Spleen (tissue), 11 donors: Measurements from ENCODE around the gene MYO5A. TPM values are rescaled to one million over a fixed set of nuclear protein-coding genes. Genes with fewer than 3 reads are reported as not detected.

Source experiments
- DNase-seq: peaks from one replicate; pipeline ENCODE4 v3.0.0-alpha.2; 2020
- H3K27ac ChIP-seq, 8 donors: fragments of 200-600 bp; sonication (generic) in 7 of 8; 1 replicate in 4 of 8; 2 replicates in 4 of 8; pipeline versions ENCODE4 v1.5.0 to v1.8.0; 2016 to 2021; ENCODE audit warnings: inconsistent platforms in 4 of 8, mild to moderate bottlenecking in 4 of 8, moderate library complexity in 1 of 8
- H3K27me3 ChIP-seq, 7 donors: fragments of 200-600 bp; sonication (generic) in 6 of 7; replicated peaks in 1 of 7; 1 replicate in 4 of 7; 2 replicates in 3 of 7; pipeline versions ENCODE4 v1.5.0 to v1.8.0; 2016 to 2021; ENCODE audit warnings: inconsistent platforms in 3 of 7, mild to moderate bottlenecking in 1 of 7
- H3K36me3 ChIP-seq, 6 donors: fragments of 200-600 bp; sonication (generic) in 5 of 6; 1 replicate in 4 of 6; 2 replicates in 2 of 6; pipeline versions ENCODE4 v1.5.0 to v1.8.0; 2016 to 2021; ENCODE audit warnings: inconsistent platforms in 2 of 6
- H3K4me1 ChIP-seq, 6 donors: fragments of 200-600 bp; sonication (generic) in 5 of 6; 1 replicate in 3 of 6; 2 replicates in 3 of 6; pipeline versions ENCODE4 v1.5.0 to v1.8.0; 2016 to 2021; ENCODE audit warnings: inconsistent platforms in 3 of 6
- H3K4me3 ChIP-seq, 8 donors: fragments of 200-600 bp; sonication (generic) in 7 of 8; 1 replicate in 4 of 8; 2 replicates in 4 of 8; pipeline versions ENCODE4 v1.5.0 to v1.8.0; 2016 to 2021; ENCODE audit warnings: inconsistent platforms in 4 of 8, mild to moderate bottlenecking in 4 of 8, moderate library complexity in 2 of 8
- H3K9me3 ChIP-seq, 8 donors: fragments of 200-600 bp; sonication (generic) in 7 of 8; 1 replicate in 4 of 8; 2 replicates in 4 of 8; pipeline versions ENCODE4 v1.5.0 to v1.8.0; 2016 to 2021; ENCODE audit warnings: inconsistent platforms in 4 of 8
- POLR2A ChIP-seq, 3 donors: fragments of 450-650 bp; IDR thresholded peaks; one replicate each; pipeline ENCODE4 v1.5.1; 2017; ENCODE audit warnings: antibody characterized with exemption in 3 of 3, mild to moderate bottlenecking in 1 of 3
- POLR2AphosphoS5 ChIP-seq, 3 donors: sonication (generic); formaldehyde crosslinking; IDR thresholded peaks; one replicate each; pipeline ENCODE4 v1.5.1; 2017; ENCODE audit warnings: antibody characterized with exemption in 3 of 3
- WGBS, 5 donors: extraction: QIAGEN DNeasy Blood & Tissue Kit in 3 of 5; methylation state at CpG; one replicate each; pipeline versions ENCODE4 v1.1.5 to v1.1.7; 2013 to 2018; 5-methylcytosine and 5-hydroxymethylcytosine counted together
- intact Hi-C: fragments of 100-400 bp; cut with DNase I; formaldehyde crosslinking; loops from one replicate; pipeline ENCODE4 v1.15.0; 2023; ENCODE audit warnings: low total_unique reads
- microRNA-seq, 3 donors: library from miRNA; unstranded; fragments of <30 nt; microRNA quantifications; one replicate each; pipeline versions ENCODE4 to v1.1.0, GENCODE V29; 2019 to 2020
- polyA plus RNA-seq, 3 donors: library from polyadenylated mRNA; stranded (reverse); fragments of 200-250 nt; gene quantifications; one replicate each; pipeline ENCODE4 v1.2.1, GENCODE V29; 2013
- small RNA-seq, 4 donors: library from RNA; depleted of rRNA; stranded (forward); fragments of <200 nt; gene quantifications; one replicate each; pipeline ENCODE3, GENCODE V24; 2016
- total RNA-seq, 7 donors: library from RNA; depleted of rRNA in 3 of 7; stranded (reverse); fragments of >200 nt in 3 of 7; fragmentation: NEBNext Ultra II Directional in 4 of 7; extraction: Animal tissue kit (Norgen Biotek cat#: 25700) in 4 of 7; gene quantifications; one replicate each; pipeline versions ENCODE4 v1.1.0 to v1.2.1, GENCODE V29; 2016 to 2021
- TF ChIP-seq, protein P1 (sequence below), 11 experiments: fragments of 200-600 bp in 7 of 11; fragments of 450-650 bp in 4 of 11; sonication (generic) in 4 of 11; IDR thresholded peaks in 8 of 11; conservative IDR thresholded peaks in 3 of 11; 1 replicate in 7 of 11; 2 replicates in 4 of 11; pipeline versions ENCODE4 v1.4.0 to v1.8.0; 2016 to 2021; ENCODE audit warnings: antibody characterized with exemption in 11 of 11, inconsistent platforms in 4 of 11, mild to moderate bottlenecking in 1 of 11
- donor health status: healthy with polysubstance abuse.
- donor health status: DM: no; HTN: no; CAD: no; lungs with moderate emphysema.
- donor health status: DM: no; HTN: no; CAD: no.
- donor health status: Bipolar disorder and iron deficiency.
- donor health status: healthy.
- donor health status: DM: no; HTN: no; CAD: no.
- donor health status: DM: yes; HTN: yes; CAD: no.

MYO5A gene
- total and polyA plus RNA-seq, 10 donors: 4.7 to 48.3 (median 35.4) TPM

DNA sequence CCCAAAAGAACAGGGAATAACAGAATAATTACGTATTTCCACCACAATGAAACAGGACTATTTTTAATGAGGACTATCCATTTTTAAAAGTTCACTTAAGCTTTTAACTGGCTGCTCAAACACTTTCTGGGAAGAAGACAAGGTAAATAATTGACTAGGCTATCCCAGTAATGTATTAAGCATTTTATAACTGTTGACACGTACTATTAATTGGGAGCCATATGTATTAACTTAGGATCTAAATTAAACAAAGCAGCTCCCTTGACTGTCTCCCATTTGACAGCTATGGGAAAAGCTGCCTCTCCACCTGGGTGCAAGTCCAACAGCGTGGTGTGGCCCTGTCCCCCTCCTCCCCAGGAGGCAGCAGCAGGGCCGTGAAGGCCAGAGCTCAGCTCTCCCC lies 269.2 kb downstream of the MYO5A start:
- DNase-seq: no peak
- Histone ChIP-seq H3K4me1 (peaks cover 6 to 49% (median 31%) of the 10 kb centered on the region in 6 donors), H3K27ac (no peak overlapping the region), H3K4me3 (no peak overlapping the region), H3K36me3 (no peaks in the 10 kb centered on the region), H3K27me3 (no peaks in the 10 kb centered on the region), H3K9me3 (no peaks in the 10 kb centered on the region)
- intact Hi-C loops: loop anchor here (5.0 kb wide), 1 partner anchor 473 kb away; no protein-coding TSS in a partner anchor
- no peak for TF ChIP-seq POLR2A (IDR thresholded peaks at IDR 0.05)
- TF ChIP-seq, protein P1, sequence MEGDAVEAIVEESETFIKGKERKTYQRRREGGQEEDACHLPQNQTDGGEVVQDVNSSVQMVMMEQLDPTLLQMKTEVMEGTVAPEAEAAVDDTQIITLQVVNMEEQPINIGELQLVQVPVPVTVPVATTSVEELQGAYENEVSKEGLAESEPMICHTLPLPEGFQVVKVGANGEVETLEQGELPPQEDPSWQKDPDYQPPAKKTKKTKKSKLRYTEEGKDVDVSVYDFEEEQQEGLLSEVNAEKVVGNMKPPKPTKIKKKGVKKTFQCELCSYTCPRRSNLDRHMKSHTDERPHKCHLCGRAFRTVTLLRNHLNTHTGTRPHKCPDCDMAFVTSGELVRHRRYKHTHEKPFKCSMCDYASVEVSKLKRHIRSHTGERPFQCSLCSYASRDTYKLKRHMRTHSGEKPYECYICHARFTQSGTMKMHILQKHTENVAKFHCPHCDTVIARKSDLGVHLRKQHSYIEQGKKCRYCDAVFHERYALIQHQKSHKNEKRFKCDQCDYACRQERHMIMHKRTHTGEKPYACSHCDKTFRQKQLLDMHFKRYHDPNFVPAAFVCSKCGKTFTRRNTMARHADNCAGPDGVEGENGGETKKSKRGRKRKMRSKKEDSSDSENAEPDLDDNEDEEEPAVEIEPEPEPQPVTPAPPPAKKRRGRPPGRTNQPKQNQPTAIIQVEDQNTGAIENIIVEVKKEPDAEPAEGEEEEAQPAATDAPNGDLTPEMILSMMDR (IDR thresholded peaks at IDR 0.05 in 8 of 11, conservative IDR thresholded peaks at IDR 0.05 in 3 of 11): no peak
- TF ChIP-seq POLR2AphosphoS5 (IDR thresholded peaks at IDR 0.05): no peak
- WGBS, 5 donors: 77 to 99% (median 94%) methylated on average over 4 of the region's 4 CpGs

DNA sequence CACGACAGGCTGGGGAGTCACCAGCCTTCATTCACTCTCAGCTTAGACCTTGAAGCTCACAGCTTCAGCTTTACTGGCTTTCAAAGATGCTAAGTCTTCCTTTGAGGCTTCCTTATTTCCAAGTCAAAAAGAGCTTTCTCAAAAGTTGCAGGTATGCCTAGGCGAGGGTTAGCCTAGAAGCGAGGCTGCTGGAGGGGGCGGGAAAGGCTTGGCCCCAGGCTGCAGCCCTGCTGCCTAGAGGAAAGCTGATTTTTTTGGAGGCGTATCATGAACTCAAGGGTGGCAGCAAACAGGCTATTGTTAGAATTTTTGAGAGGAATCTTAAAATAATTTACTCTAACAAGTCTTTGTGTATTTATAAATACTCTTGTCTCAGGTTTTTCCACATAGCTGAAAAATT lies 270.2 kb downstream of the MYO5A start:
- no peaks in the 10 kb centered on the region for H3K9me3 ChIP-seq
- H3K4me1 ChIP-seq: peaks cover 6 to 52% (median 32%) of the 10 kb centered on the region in 6 donors
- no peak overlapping the region for H3K27ac ChIP-seq
- TF ChIP-seq, protein P1 (IDR thresholded peaks at IDR 0.05 in 8 of 11, conservative IDR thresholded peaks at IDR 0.05 in 3 of 11): no peak
- TF ChIP-seq POLR2A (IDR thresholded peaks at IDR 0.05): no peak
- TF ChIP-seq POLR2AphosphoS5 (IDR thresholded peaks at IDR 0.05): no peak
- DNase-seq: no peak
- intact Hi-C loops: loop anchor here (5.0 kb wide), 1 partner anchor 474 kb away; no protein-coding TSS in a partner anchor
- WGBS, 5 donors: 85 to 96% (median 95%) methylated on average over 5 of the region's 5 CpGs
- no peak overlapping the region for H3K4me3 ChIP-seq
- no peaks in the 10 kb centered on the region for H3K27me3 ChIP-seq
- H3K36me3 ChIP-seq: peaks cover 0 to 5% (median 0%) of the 10 kb centered on the region in 6 donors

- Histone ChIP-seq H3K4me3 (no peak overlapping the region), H3K27ac (no peak overlapping the region), H3K9me3 (no peaks in the 10 kb centered on the region), H3K27me3 (no peaks in the 10 kb centered on the region), H3K4me1 (peaks cover 6 to 44% (median 29%) of the 10 kb centered on the region in 6 donors), H3K36me3 (peaks cover 0 to 6% (median 0%) of the 10 kb centered on the region in 6 donors)
- TF ChIP-seq POLR2A (IDR thresholded peaks at IDR 0.05) (no peak), POLR2AphosphoS5 (IDR thresholded peaks at IDR 0.05) (no peak)
- TF ChIP-seq, protein P1 (IDR thresholded peaks at IDR 0.05 in 8 of 11, conservative IDR thresholded peaks at IDR 0.05 in 3 of 11): no peak
- WGBS, 5 donors: 71 to 89% (median 82%) methylated on average over 5 of the region's 5 CpGs
- intact Hi-C loops: loop anchor here (5.0 kb wide), 1 partner anchor 475 kb away; no protein-coding TSS in a partner anchor
- no peak for DNase-seq
These were observed 271.0 kb downstream of the MYO5A start for GRCh38 chr15:52257734-52258062.

Small RNA genes lying within 50 kb of the gene (microRNA-seq; reads per million reads assigned to microRNA genes)
- gene MIR1266: 0.28 to 0.72 (median 0.35) reads per million in 3 donors

Small RNA genes lying within 50 kb of the gene (small RNA-seq; reads per million reads assigned to genes)
- gene MIR1266: 0.75 to 1.1 (median 0.79) reads per million in 4 donors

Other genes with a start within 250 kb of the MYO5A start
- gene MYO5C, start 233.1 kb downstream of the MYO5A start, total RNA-seq: 10 to 100 TPM in 6 of 7 donors, 1 to 10 TPM in 1; 6.2 to 23.4 (median 16.2) TPM
- 1 to 10 TPM in 2 of 3 donors, under 1 TPM in 1; 0.53 to 2.2 (median 2.2) TPM for gene MYO5C, start 233.1 kb downstream of the MYO5A start, polyA plus RNA-seq
- gene ARPP19, start 40.1 kb upstream of the MYO5A start, total RNA-seq: 100 to 1,000 TPM in 5 of 7 donors, 10 to 100 TPM in 2; 95.9 to 132 (median 111) TPM
- 10 to 100 TPM; 18.3 to 33.8 (median 23.4) TPM for gene ARPP19, start 40.1 kb upstream of the MYO5A start, polyA plus RNA-seq
- gene ATOSA, start 150.5 kb upstream of the MYO5A start, total RNA-seq: 100 to 1,000 TPM in 2 of 7 donors, 10 to 100 TPM in 5; 65.2 to 148 (median 80.3) TPM
- gene ATOSA, start 150.5 kb upstream of the MYO5A start, polyA plus RNA-seq: 10 to 100 TPM; 57.0 to 80.7 (median 59.9) TPM